OCI-LY3 (cell line): ENCODE results near the gene ZFP36L1.
A peak's percentile ranks its signal among the peaks of the same experiment; 100 is the strongest.

Source experiments
- H2AFZ ChIP-seq: fragments of 200-600, 300-600 bp; shearing (Covaris generic); 2 replicates; pipeline ENCODE4 v1.6.0; 2014; ENCODE audit warnings: antibody characterized with exemption, low read depth, low read length
- H3K27ac ChIP-seq: fragments of 200-600, 300-600 bp; sonication (generic); 2 replicates; pipeline ENCODE4 v1.5.1; 2014; ENCODE audit warnings: mild to moderate bottlenecking, low read length, moderate library complexity, mixed read lengths
- H3K27me3 ChIP-seq: fragments of 200-600, 300-600 bp; sonication (generic); 2 replicates; pipeline ENCODE4 v1.6.1; 2014; ENCODE audit warnings: low read depth, low read length, mixed read lengths
- H3K36me3 ChIP-seq: fragments of 200-600, 300-600 bp; sonication (generic); replicated peaks from 2 replicates; pipeline ENCODE3; 2014; ENCODE audit warnings: low read depth, low read length, mixed read lengths
- H3K4me1 ChIP-seq: fragments of 300-600, 200-600 bp; sonication (generic); 2 replicates; pipeline ENCODE4 v1.6.1; 2014; ENCODE audit warnings: low read length, mixed read lengths
- H3K4me2 ChIP-seq: fragments of 200-600, 300-600 bp; sonication (generic); 2 replicates; pipeline ENCODE4 v1.6.1; 2014; ENCODE audit warnings: low read length, mixed read lengths
- H3K4me3 ChIP-seq: fragments of 300-600, 200-600 bp; sonication (generic); 2 replicates; pipeline ENCODE4 v1.5.1; 2014; ENCODE audit warnings: antibody characterized with exemption, mild to moderate bottlenecking, low read length, moderate library complexity
- H3K79me2 ChIP-seq: fragments of 300-600, 200-600 bp; shearing (Covaris generic); 2 replicates; pipeline ENCODE4 v1.6.1; 2014; ENCODE audit warnings: mild to moderate bottlenecking, low read length, mixed read lengths
- H3K9ac ChIP-seq: fragments of 300-600, 200-600 bp; shearing (Covaris generic); 2 replicates; pipeline ENCODE4 v1.6.0; 2014; ENCODE audit warnings: mild to moderate bottlenecking, low read length, moderate library complexity
- H3K9me3 ChIP-seq: fragments of 200-600, 300-600 bp; shearing (Covaris generic); 2 replicates; pipeline ENCODE4 v1.6.1; 2014; ENCODE audit warnings: low read length, mixed read lengths; ENCODE audit not compliant: insufficient read depth
- H4K20me1 ChIP-seq: fragments of 200-600, 300-600 bp; sonication (generic); 2 replicates; pipeline ENCODE4 v1.6.1; 2016; ENCODE audit warnings: low read length, mixed read lengths; ENCODE audit not compliant: insufficient read depth
- CTCF ChIP-seq: fragments of 200-600, 300-600 bp; sonication (generic); IDR thresholded peaks from 2 replicates; pipeline ENCODE4 v1.5.1; 2014; ENCODE audit warnings: antibody characterized with exemption, low read length, low read depth
- EZH2phosphoT487 ChIP-seq: fragments of 200-600 bp; shearing (Covaris generic); IDR thresholded peaks from 2 replicates; pipeline ENCODE4 v1.6.1; 2018; ENCODE audit warnings: antibody characterized with exemption, mixed run types, low read depth

Gene ZFP36L1

DNA sequence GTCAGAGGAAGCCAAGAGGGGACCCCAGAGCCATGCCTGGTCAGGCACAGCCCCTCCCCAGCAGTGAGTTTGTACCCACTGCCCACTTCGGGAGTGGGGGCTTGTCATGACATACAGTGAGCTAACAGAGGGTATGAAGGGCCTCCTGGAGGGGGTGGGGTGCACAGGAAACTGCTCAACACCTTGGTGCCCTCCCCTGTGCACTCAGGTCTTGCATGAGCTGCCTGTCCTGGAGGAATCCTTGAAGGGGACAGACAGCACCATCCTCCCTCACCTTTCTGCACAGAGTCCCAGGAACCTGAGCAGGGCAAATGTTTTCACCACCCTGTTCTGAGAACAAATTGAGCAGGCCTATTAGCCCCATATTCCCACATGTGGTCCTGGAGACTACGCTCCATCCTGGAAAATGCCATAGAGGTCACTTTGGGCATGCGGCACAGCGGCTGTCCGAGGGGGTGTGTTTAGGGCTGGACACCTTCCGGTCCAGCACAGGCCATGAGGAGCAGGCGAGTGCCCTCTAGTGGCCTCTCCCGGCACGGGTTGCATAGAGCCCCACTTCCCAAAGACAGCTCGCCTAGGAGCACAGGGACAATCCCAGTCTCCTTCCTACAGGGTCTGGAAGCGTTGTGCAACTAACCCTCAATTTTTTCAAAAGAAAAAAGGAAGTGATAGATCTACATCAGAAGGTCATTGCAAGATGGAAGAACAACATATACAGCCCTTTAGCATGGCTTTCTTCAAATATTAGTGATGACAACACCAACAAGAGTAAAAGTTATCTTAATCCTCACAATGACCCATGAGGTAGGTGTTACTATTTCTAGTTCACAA is 31.9 kb upstream of the ZFP36L1 start:
- no peak overlapping the region for H3K27ac ChIP-seq
- peak overlapping the region; percentile 55; the same call in 1 of the 2 replicates for H3K9ac ChIP-seq
- H3K79me2 ChIP-seq = no peaks in the 10 kb centered on the region
- H3K27me3 ChIP-seq = no peaks in the 10 kb centered on the region
- H3K36me3 ChIP-seq = no peaks in the 10 kb centered on the region
- no peaks in the 10 kb centered on the region for H3K9me3 ChIP-seq
- peak overlapping the region; percentile 87 for H3K4me2 ChIP-seq
- no peaks in the 10 kb centered on the region for H4K20me1 ChIP-seq
- H2AFZ ChIP-seq = peak overlapping the region; percentile 95
- peaks cover 39% of the 10 kb centered on the region for H3K4me1 ChIP-seq
- H3K4me3 ChIP-seq = peak overlapping the region; percentile 73
- no peak for TF ChIP-seq EZH2phosphoT487
- peak; percentile 97 for TF ChIP-seq CTCF

GRCh38 chr14:68824207-68824516 is 31.3 kb upstream of the ZFP36L1 start:
- no peak overlapping the region for H3K9ac ChIP-seq
- peaks cover 39% of the 10 kb centered on the region for H3K4me1 ChIP-seq
- peak overlapping the region; percentile 87 for H3K4me2 ChIP-seq
- peak overlapping the region; percentile 95; the same call in 1 of the 2 replicates for H2AFZ ChIP-seq
- no peaks in the 10 kb centered on the region for H3K36me3 ChIP-seq
- H3K27ac ChIP-seq = no peak overlapping the region
- H3K79me2 ChIP-seq = no peaks in the 10 kb centered on the region
- no peak for TF ChIP-seq CTCF
- TF ChIP-seq EZH2phosphoT487 = no peak
- no peaks in the 10 kb centered on the region for H3K9me3 ChIP-seq
- H3K4me3 ChIP-seq = peak overlapping the region; percentile 73; the same call in 1 of the 2 replicates
- no peaks in the 10 kb centered on the region for H3K27me3 ChIP-seq
- no peaks in the 10 kb centered on the region for H4K20me1 ChIP-seq

GRCh38 chr14:68823434-68824206 is 30.8 kb upstream of the ZFP36L1 start:
- Histone ChIP-seq H4K20me1 (no peaks in the 10 kb centered on the region), H3K36me3 (no peaks in the 10 kb centered on the region), H2AFZ (no peak overlapping the region), H3K9me3 (no peaks in the 10 kb centered on the region), H3K9ac (no peak overlapping the region), H3K27ac (no peak overlapping the region), H3K79me2 (no peaks in the 10 kb centered on the region), H3K4me1 (peaks cover 34% of the 10 kb centered on the region), H3K27me3 (no peaks in the 10 kb centered on the region), H3K4me3 (no peak overlapping the region), H3K4me2 (no peak overlapping the region)
- TF ChIP-seq CTCF (no peak), EZH2phosphoT487 (no peak)

GRCh38 chr14:68822926-68823325 is 30.1 kb upstream of the ZFP36L1 start:
- Histone ChIP-seq H3K4me2 (peak overlapping the region; percentile 74), H3K4me1 (peaks cover 30% of the 10 kb centered on the region), H3K9me3 (no peaks in the 10 kb centered on the region), H3K4me3 (0 out of 2 replicates have a peak overlapping the region, but pooled peaks have one; percentile 46), H3K27ac (peak overlapping the region; percentile 46), H4K20me1 (no peaks in the 10 kb centered on the region), H3K9ac (peak overlapping the region; percentile 55; the same call in 1 of the 2 replicates), H2AFZ (peak overlapping the region; percentile 70; the same call in 1 of the 2 replicates), H3K36me3 (no peaks in the 10 kb centered on the region), H3K79me2 (no peaks in the 10 kb centered on the region), H3K27me3 (no peaks in the 10 kb centered on the region)
- TF ChIP-seq CTCF (no peak), EZH2phosphoT487 (no peak)
